Measurements from ENCODE around the gene RAD51B.

The RAD51B gene

DNA sequence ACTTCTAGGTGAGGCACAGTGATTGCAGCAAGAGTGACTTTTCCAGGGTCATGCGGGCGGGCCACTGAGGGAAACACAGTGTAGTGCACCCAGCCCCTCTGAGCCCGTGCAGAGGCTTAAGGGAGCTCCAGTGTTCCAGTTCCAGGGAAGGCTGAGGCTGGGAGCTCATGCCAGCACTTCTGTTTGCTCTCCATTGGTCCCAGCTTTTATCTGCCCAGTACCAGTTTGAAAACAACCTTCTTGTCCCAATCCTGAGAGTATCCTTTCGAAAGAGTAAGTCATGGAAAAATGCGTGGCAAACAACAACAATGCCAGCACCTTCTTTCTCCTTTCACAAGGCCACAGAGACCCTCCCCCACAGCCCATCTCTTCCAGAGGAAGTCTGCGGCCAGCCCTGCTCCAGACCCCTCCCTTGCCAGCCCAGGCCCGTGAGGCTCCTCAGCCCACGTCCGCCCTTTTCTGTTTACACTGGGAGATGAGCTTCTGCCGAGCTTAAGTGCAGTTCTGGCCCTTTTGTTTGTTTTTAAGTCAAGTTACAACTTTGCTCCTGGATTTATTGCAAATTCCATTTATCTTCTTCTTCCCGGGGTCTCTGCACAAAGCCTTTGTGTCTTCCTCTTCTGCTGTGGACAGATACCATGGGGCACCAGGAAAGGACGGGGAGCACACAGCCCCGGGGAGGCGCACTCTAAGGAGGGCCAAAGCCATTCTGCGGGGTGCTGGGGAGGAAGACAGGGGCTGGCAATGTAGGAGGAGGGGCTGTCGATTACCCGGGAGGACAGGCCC, 787.7 kb downstream of the RAD51B start:
- Histone ChIP-seq H3K36me3 (ENCODE audit: control insufficient read depth, insufficient read depth, low read length, severe bottlenecking) (no peaks in the 10 kb centered on the region), H3K9ac (ENCODE audit: low read length) (peak overlapping the region; percentile 25), H3K9me3 (ENCODE audit: control insufficient read depth, low read length) (peaks cover 7% of the 10 kb centered on the region), H3K27me3 (replicated peaks; ENCODE audit: control insufficient read depth, insufficient read depth, low read length) (no peaks in the 10 kb centered on the region), H3K4me1 (ENCODE audit: control insufficient read depth, insufficient read depth, low read length) (peaks cover 30% of the 10 kb centered on the region), H3K4me3 (ENCODE audit: low read length) (no peak overlapping the region)
- DNase-seq (ENCODE audit: low read depth) = peak; percentile 49

DNA sequence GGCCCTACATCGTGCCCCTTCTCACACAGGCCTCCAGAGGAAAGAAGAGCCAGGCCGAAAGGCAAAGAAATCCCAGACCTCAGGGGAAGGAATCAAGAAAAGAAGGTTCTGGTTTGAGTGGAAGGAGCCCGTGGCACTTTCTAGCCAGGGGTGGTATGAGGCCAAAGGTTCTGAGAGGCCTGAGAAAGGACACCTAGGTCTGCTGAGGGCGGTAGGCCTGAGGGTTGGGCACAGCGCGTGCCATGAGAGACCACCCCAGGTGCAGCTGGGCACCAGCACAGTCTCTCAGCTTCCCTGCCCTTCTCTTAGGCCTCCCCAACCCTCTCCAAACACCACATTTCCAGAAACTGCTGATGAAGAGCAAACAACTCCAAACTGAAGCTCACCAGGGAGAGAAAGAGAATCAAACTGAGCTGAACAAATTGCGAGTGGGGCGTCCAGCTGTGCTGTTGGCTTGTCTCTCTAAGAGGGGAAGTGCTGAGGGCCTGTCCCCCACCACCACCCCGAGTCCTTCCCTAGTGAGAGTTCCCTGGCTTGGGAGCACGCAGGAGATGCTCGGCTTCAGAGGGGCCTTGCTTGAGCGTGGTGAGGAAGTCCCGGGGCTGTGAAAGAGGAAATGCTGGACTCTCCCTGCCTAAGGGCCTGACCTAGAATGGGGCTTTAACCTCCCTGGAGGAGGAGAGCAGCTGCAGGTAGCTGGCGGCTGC, 788.4 kb downstream of the RAD51B start:
- Histone ChIP-seq H3K9ac (ENCODE audit: low read length) (peak overlapping the region; percentile 25), H3K4me3 (ENCODE audit: low read length) (no peak overlapping the region), H3K9me3 (ENCODE audit: control insufficient read depth, low read length) (peaks cover 7% of the 10 kb centered on the region), H3K36me3 (ENCODE audit: control insufficient read depth, insufficient read depth, low read length, severe bottlenecking) (no peaks in the 10 kb centered on the region), H3K4me1 (ENCODE audit: control insufficient read depth, insufficient read depth, low read length) (peaks cover 32% of the 10 kb centered on the region), H3K27me3 (replicated peaks; ENCODE audit: control insufficient read depth, insufficient read depth, low read length) (no peaks in the 10 kb centered on the region)
- no peak for DNase-seq (ENCODE audit: low read depth)

DNA sequence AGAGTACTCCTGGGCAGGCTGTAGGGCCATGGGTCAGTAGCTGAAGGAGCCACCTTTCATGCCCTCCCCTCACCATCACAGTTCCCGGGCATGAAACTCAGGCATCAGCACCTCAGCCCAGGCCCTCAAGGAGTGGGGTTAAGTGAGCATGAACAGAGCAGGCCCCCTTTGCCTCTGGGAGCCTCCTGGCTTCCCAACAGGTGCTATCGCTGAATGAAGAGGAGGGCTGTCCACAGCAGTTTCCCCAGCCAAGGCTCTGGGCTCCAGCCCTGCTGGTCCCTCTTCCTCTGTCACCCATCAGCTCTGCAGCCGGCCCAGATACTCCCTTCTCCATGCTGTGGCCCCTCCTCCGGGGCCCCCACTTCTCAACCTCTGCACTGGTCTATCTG, 789.0 kb downstream of the RAD51B start:
- Histone ChIP-seq H3K27me3 (replicated peaks; ENCODE audit: control insufficient read depth, insufficient read depth, low read length) (no peaks in the 10 kb centered on the region), H3K4me1 (ENCODE audit: control insufficient read depth, insufficient read depth, low read length) (peaks cover 29% of the 10 kb centered on the region), H3K9ac (ENCODE audit: low read length) (no peak overlapping the region), H3K9me3 (ENCODE audit: control insufficient read depth, low read length) (peaks cover 8% of the 10 kb centered on the region), H3K36me3 (ENCODE audit: control insufficient read depth, insufficient read depth, low read length, severe bottlenecking) (no peaks in the 10 kb centered on the region), H3K4me3 (ENCODE audit: low read length) (no peak overlapping the region)
- no peak for DNase-seq (ENCODE audit: low read depth)

DNA sequence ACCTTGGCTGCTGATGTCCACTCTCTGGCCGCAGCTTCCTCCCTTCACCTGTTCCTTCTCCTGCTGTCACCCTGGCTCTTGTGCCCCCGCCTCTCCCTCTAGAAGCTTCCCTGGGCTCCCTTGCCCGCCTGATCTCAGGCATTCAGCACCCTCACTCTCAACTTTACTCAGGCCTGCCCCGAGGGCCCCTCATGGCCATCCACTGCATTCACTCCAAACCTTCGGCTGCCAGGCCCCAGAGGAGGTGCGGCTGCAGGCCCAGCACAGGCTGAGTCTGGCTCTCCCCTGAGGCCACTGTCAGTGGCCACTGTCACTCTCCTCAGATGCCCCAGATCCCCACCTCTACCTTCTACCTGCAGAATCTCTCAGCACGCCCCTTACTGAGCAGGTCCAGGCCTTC, 789.4 kb downstream of the RAD51B start:
- Histone ChIP-seq H3K9ac (ENCODE audit: low read length) (no peak overlapping the region), H3K36me3 (ENCODE audit: control insufficient read depth, insufficient read depth, low read length, severe bottlenecking) (no peaks in the 10 kb centered on the region), H3K27me3 (replicated peaks; ENCODE audit: control insufficient read depth, insufficient read depth, low read length) (no peaks in the 10 kb centered on the region), H3K9me3 (ENCODE audit: control insufficient read depth, low read length) (peaks cover 12% of the 10 kb centered on the region), H3K4me1 (ENCODE audit: control insufficient read depth, insufficient read depth, low read length) (peaks cover 25% of the 10 kb centered on the region), H3K4me3 (ENCODE audit: low read length) (no peak overlapping the region)
- DNase-seq (ENCODE audit: low read depth) = no peak

- DNase-seq (ENCODE audit: low read depth) = no peak
These were observed 790.7 kb downstream of the RAD51B start for GRCh38 chr14:68610251-68610793.

DNA sequence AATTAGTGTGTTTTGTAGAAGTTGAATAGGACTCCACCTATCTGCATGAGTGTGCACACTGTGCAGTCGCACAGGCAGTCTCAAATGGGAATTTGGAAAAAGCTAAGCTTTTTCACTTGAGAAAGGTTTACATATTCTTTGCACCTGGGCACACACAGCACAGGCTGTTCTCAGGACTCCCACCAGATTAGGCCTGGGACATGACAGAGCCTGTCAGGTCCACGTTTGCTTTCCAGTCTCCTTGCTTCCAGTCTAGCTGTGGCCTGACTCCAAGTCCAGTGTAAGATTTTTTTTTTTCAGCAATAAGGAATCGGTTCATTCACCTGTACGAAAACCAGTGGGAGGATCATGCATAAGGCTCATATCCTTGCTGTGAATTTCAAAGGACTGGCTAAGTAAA, 792.0 kb downstream of the RAD51B start:
- H3K27me3 ChIP-seq (replicated peaks; ENCODE audit: control insufficient read depth, insufficient read depth, low read length) = no peaks in the 10 kb centered on the region
- peaks cover 29% of the 10 kb centered on the region for H3K9me3 ChIP-seq (ENCODE audit: control insufficient read depth, low read length)
- H3K4me3 ChIP-seq (ENCODE audit: low read length) = no peak overlapping the region
- peaks cover 23% of the 10 kb centered on the region for H3K4me1 ChIP-seq (ENCODE audit: control insufficient read depth, insufficient read depth, low read length)
- peak overlapping the region; percentile 30 for H3K9ac ChIP-seq (ENCODE audit: low read length)
- DNase-seq (ENCODE audit: low read depth) = no peak
- H3K36me3 ChIP-seq (ENCODE audit: control insufficient read depth, insufficient read depth, low read length, severe bottlenecking) = no peaks in the 10 kb centered on the region

More at GRCh38 chr14:68610251-68610793, 790.7 kb downstream of the RAD51B start:
- no peaks in the 10 kb centered on the region for H3K36me3 ChIP-seq (ENCODE audit: control insufficient read depth, insufficient read depth, low read length, severe bottlenecking)
- no peak overlapping the region for H3K9ac ChIP-seq (ENCODE audit: low read length)
- H3K4me1 ChIP-seq (ENCODE audit: control insufficient read depth, insufficient read depth, low read length) = peaks cover 23% of the 10 kb centered on the region
- no peak overlapping the region for H3K4me3 ChIP-seq (ENCODE audit: low read length)
- peaks cover 16% of the 10 kb centered on the region for H3K9me3 ChIP-seq (ENCODE audit: control insufficient read depth, low read length)
- H3K27me3 ChIP-seq (replicated peaks; ENCODE audit: control insufficient read depth, insufficient read depth, low read length) = no peaks in the 10 kb centered on the region

DNA sequence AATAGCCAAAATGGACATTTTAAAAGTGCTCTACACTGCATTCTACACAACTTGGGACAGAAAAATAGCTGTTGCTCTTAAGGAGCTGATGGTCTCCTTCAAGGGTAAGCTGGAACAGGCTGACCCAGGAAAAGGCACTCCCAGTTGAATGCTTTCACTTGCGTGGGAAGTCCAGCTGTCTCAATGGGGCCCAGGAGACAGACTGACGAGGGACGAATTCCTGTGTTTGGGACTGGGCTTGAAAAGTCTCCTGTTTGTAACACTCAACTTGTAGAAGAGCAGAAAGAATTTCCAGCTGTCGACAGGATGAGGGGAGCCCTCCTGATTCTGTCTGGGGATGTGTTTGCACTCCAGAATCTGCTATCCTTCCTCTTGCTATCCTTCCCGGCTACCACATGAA, 792.5 kb downstream of the RAD51B start:
- Histone ChIP-seq H3K4me3 (ENCODE audit: low read length) (no peak overlapping the region), H3K36me3 (ENCODE audit: control insufficient read depth, insufficient read depth, low read length, severe bottlenecking) (no peaks in the 10 kb centered on the region), H3K4me1 (ENCODE audit: control insufficient read depth, insufficient read depth, low read length) (peaks cover 21% of the 10 kb centered on the region), H3K9me3 (ENCODE audit: control insufficient read depth, low read length) (peaks cover 34% of the 10 kb centered on the region), H3K9ac (ENCODE audit: low read length) (peak overlapping the region; percentile 30), H3K27me3 (replicated peaks; ENCODE audit: control insufficient read depth, insufficient read depth, low read length) (no peaks in the 10 kb centered on the region)
- DNase-seq (ENCODE audit: low read depth) = no peak

DNA sequence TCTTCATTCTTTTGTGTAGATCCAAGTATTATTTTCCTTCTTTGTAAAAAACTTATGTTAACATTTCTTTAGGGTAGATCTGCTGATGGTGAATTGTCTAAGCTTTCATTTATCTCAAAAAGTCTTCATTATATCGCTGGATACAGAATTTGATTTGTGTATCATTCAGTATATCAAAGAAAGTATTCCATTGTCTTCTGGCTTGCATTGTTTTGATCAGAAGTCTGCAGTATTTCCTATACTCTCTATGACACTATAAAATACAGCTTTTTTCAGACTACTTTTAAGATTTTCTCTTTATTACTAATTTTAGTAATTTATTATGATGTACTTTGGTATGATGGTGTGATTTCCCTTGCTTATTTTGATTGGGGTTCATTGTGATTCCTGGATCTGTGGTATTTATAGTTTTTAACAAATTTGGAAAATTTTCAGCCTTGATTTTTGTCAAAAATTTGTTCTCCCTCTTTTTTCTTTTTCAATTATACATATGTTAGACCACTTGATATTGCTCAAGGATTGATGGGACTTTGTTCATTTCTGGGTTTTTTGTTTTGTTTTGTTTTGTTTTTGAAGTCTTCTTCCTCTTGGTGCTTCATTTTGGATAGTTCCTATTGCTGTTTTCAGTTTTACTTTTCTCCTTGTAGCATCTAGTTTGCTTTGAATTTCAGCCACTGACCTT, 796.8 kb downstream of the RAD51B start:
- Histone ChIP-seq H3K9me3 (ENCODE audit: control insufficient read depth, low read length) (peaks cover 52% of the 10 kb centered on the region), H3K27me3 (replicated peaks; ENCODE audit: control insufficient read depth, insufficient read depth, low read length) (no peaks in the 10 kb centered on the region), H3K4me3 (ENCODE audit: low read length) (peak overlapping the region; percentile 35), H3K36me3 (ENCODE audit: control insufficient read depth, insufficient read depth, low read length, severe bottlenecking) (no peaks in the 10 kb centered on the region), H3K4me1 (ENCODE audit: control insufficient read depth, insufficient read depth, low read length) (peaks cover 31% of the 10 kb centered on the region), H3K9ac (ENCODE audit: low read length) (no peak overlapping the region)
- DNase-seq (ENCODE audit: low read depth) = no peak

DNA sequence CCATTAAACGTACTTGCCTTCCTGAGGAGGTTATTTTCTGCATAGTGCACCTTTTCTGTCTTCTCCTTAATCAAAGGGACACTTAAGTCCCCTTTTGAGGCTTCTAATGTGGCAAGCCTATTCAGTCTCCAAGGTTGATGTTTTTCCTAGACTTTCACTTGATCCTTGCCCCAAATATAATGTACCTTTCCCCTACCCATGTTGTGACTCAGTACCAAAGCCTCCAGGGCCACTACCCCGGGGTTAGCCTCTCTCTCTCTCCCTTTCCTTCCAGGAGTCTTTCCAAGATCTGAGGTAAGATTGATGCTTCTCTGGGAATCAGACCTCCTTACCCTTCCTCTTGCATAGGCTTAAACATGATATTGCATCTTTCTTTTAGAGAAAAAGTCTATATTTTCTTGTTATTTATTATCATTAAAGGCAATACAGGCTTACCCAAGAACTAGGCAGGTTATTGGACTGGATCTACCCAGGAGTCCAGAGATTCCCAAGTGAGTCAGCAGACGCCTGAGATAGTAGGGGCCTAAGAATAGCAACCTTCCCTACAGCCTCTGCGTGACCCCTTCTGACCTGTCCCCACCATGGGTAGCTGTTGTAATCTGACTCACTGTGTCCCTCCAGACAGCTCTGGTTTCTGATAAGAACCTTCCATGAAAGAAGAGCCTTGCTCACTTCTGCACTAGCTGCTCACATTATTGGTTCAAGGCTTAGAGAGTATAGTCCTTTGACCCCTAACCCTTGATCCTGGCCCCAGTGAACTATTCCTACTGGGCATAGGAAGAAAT, 800.4 kb downstream of the RAD51B start:
- Histone ChIP-seq H3K9me3 (ENCODE audit: control insufficient read depth, low read length) (peaks cover 37% of the 10 kb centered on the region), H3K36me3 (ENCODE audit: control insufficient read depth, insufficient read depth, low read length, severe bottlenecking) (no peaks in the 10 kb centered on the region), H3K9ac (ENCODE audit: low read length) (no peak overlapping the region), H3K4me1 (ENCODE audit: control insufficient read depth, insufficient read depth, low read length) (peaks cover 22% of the 10 kb centered on the region), H3K4me3 (ENCODE audit: low read length) (peak overlapping the region; percentile 50), H3K27me3 (replicated peaks; ENCODE audit: control insufficient read depth, insufficient read depth, low read length) (no peaks in the 10 kb centered on the region)
- DNase-seq (ENCODE audit: low read depth) = no peak

DNA sequence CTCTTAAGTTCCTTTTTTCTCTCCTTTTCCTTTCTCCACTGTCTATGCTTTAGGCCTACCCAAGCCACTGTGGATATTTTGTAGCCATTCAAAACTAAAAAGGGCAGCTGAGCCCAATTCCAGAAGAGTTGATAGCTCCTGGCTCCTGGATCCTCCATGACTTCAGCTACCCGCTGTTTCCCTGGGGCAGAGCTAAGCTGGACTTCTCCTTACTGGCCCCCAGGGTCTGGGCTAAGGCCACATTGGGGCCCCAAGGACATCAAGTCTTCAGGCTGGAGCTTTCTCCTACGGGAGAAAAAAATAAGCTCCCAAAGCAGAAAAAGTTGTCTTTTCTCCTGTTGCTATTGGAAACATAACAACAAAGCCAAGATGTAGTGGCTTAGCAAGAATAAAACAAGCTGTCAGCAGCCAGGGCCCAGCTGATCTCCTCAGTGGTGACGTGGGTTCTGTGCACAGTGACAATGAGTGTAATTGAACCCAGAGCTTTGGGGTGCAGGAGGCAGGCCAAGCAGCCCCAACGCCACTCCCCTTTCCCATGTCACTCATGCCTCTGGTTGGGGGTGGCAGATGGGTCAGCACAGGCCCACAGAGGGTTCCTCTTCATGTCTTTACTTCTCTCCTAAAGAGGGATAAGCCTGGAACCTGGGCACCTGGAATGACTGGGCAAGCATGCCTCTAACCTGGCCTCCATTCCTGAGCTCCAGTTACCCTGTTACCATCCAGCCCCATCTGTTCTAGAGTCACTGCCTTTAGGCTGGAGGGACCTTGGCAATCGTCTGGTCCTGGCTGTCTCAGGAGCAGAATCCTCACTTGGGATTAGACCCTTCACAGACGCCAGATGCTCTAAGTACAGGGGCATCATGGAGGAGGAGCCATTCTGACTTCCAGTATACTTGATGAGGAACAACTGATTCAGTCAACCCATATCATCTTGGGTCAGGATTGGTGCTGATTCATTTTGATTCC, 802.1 kb downstream of the RAD51B start:
- Histone ChIP-seq H3K9ac (ENCODE audit: low read length) (no peak overlapping the region), H3K9me3 (ENCODE audit: control insufficient read depth, low read length) (peaks cover 22% of the 10 kb centered on the region), H3K4me1 (ENCODE audit: control insufficient read depth, insufficient read depth, low read length) (peaks cover 22% of the 10 kb centered on the region), H3K27me3 (replicated peaks; ENCODE audit: control insufficient read depth, insufficient read depth, low read length) (no peaks in the 10 kb centered on the region), H3K36me3 (ENCODE audit: control insufficient read depth, insufficient read depth, low read length, severe bottlenecking) (no peaks in the 10 kb centered on the region), H3K4me3 (ENCODE audit: low read length) (no peak overlapping the region)
- DNase-seq (ENCODE audit: low read depth) = no peak
